ENCODE results near the gene SMAD3.

The SMAD3 gene

DNA sequence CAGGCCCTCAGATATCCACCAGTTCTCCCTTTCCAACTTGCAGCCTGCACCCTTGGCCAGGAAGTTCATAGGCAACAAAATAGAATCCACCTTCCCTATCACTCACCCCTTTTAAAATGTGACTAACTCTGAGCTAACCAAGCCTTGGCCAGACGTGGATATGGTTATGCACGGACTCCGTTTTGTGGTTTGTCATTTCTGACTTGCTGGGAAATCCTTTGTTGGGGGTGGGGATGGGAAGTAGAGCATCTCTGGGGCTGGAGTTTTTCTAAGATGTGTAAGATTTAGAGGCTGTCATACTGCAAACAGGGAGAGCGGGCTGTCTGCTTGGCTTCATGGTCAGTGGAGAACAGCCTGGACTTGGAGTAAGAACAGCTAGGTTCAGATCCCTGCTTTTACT, 62.6 kb downstream of the SMAD3 start:
- peak; percentile 84 for DNase-seq

DNA sequence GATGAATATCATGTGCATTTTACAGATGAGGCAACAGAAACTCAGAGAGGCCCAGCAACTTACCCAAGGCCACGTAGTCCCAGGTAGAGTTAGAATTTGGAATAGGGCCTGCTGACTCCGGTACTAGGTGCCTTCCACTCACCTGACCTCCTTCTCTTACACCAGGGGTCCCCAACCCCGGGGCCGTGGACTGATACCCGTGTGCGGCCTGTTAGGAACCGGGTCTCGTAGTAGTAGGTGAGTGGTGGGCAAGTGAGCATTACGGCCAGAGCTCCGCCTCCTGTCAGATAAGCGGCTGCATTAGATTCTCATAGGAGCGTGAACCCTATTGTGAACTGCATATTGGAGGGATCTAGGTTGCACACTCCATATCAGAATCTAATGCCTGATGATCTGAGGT, 64.8 kb downstream of the SMAD3 start:
- DNase-seq, result no peak

GRCh38 chr15:67130673-67131601, 65.5 kb downstream of the SMAD3 start:
- no peak for DNase-seq

GRCh38 chr15:67132276-67132675, 66.9 kb downstream of the SMAD3 start:
- no peak for DNase-seq

GRCh38 chr15:67133026-67133425, 67.6 kb downstream of the SMAD3 start:
- DNase-seq, result no peak

DNA sequence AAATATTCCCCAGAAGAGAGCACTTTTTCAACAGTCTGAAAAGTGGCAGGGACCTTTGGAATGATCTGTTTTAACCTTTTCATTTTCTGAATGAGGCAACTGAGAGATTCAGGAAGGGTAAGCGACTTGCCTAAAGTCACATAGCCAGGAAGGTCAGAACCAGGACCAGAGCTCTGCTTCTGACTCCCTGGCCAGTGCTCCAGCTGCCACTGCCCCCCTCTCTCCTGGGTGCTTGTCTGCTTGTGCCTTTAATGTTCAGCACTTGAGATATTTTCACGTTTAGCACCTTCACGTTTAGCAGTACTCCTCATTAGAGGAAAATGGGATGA, 68.3 kb downstream of the SMAD3 start:
- no peak for DNase-seq

- no peak for DNase-seq
Observed at GRCh38 chr15:67134067-67134838, 68.9 kb downstream of the SMAD3 start.

DNA sequence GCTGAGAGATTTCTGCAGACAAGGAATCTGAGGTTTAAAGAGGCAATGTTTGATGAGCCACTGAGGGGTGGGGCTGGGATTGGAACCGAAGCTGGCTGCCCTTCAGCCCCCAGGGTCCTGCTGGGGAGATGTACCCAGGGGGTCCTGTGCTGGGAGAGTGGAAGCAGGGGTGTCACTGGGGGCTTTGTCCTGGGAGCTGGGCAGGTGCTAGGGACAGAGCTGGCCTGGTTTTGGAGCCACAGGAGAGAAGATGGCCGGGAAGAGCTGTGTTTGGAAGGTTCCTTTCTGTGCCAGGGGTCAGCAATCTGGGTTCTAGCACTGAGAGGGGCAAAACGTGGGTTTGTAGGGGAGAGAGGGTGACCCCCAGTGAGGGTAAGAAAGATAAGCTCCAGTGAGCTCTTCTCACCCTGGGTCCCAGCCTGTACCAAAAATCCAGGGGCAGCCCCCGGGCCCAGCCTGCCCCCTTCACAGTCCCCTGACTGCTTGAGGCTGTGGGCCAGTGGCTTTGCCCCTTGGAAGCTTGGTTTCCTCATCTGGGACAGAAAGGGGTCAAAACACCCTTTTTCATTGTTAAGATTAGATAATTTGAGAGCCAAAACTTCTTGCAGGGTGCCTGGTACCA, 69.6 kb downstream of the SMAD3 start:
- no peak for DNase-seq

DNA sequence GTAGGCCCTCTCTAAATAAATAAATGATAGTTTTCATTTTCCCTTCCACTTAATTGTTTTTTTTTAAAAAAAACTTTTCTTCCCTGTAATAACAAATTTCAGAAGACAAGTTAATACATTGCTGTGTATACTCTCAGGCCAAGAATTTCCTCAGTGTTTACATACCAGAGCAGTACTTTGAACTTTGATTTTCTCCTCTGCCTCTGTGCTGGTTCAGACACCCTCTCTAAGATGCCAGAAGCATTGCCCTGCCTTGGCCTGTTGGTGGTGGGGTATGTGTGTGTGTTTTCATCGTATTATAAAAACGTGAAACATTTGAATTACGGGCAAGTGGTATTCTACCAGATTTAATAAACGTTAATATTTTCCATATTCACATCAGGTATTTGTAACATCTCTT, 70.1 kb downstream of the SMAD3 start:
- no peak for DNase-seq

GRCh38 chr15:67136802-67137201, 71.4 kb downstream of the SMAD3 start:
- DNase-seq, result no peak

DNA sequence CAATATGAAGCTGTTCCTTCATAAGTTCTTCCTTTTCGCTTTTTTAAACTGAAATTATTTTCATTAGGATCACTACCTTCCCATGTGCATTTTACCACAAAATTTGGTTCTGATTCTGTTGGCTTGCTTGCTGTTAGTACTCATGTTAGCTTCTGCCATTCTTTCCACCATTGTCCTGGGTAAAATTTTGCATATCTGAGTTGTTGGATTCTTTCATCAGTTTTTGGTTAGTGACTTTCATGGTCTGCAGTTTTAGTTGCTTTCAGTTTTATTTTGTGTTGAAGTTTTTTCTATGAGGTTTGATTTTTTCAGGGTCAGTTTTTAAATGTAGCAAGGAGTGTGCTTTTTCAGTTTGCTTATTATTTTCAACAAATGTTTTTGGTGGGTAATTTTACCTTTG, 71.9 kb downstream of the SMAD3 start:
- peak; percentile 46 for DNase-seq

- DNase-seq, result no peak
Observed at GRCh38 chr15:67137951-67138848, 72.8 kb downstream of the SMAD3 start.

- DNase-seq, result no peak
Observed at GRCh38 chr15:67138891-67139855, 73.8 kb downstream of the SMAD3 start.

DNA sequence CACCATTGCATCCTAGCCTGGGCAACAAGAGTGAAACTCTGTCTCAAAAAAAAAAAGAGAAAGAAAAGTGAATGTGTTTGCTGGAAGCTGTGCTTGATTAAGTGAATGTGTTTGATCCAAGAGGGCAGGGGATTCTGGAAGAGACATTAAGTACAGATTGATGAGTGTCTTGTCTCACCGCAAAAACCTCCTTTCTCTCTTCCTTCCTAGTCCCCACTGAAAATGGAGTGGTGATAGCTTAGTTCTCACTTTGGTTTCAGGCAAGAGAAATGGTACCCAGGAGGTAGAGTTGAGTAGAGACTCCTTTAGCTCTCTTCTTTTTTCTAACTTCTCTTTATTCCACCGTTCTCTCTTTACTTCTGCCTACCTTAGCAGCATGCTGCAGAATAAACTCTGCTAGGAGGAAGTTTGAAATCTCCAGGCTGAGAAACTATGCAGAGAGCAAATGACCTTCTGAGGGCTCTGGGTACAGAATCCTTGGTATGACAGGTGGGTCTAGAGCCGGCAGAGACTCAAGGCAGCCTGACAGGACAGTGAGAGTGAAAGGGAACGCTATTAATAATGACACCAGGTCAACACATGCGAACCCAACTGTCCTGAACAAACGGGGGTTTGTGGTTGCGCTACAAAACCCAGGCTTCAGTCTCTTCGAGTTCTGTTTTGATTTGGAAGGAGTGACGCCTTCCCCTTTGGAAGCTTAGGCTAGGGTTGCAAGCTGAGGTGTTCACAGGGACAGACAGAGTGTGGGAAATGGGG, 74.9 kb downstream of the SMAD3 start:
- DNase-seq, result no peak

GRCh38 chr15:67142092-67142766, 76.8 kb downstream of the SMAD3 start:
- DNase-seq, result no peak

DNA sequence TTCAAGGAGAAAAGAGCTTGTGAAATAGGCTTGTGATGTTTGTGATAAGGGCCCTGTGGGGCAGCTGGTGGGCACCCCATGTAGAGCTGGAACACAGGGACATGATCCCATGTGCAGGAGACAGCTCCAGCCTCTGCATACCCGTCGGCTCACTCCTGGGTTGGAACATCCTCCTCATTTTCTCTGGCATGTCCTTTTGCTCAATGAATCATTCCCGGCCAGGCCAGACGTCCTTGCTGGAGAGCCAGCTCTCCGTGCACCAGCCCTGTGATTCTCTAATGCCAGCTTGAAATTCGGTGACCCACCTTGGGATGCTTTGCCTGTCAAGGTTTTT, 77.3 kb downstream of the SMAD3 start:
- no peak for DNase-seq

- no peak for DNase-seq
Observed at GRCh38 chr15:67143646-67144045, 78.2 kb downstream of the SMAD3 start.

DNA sequence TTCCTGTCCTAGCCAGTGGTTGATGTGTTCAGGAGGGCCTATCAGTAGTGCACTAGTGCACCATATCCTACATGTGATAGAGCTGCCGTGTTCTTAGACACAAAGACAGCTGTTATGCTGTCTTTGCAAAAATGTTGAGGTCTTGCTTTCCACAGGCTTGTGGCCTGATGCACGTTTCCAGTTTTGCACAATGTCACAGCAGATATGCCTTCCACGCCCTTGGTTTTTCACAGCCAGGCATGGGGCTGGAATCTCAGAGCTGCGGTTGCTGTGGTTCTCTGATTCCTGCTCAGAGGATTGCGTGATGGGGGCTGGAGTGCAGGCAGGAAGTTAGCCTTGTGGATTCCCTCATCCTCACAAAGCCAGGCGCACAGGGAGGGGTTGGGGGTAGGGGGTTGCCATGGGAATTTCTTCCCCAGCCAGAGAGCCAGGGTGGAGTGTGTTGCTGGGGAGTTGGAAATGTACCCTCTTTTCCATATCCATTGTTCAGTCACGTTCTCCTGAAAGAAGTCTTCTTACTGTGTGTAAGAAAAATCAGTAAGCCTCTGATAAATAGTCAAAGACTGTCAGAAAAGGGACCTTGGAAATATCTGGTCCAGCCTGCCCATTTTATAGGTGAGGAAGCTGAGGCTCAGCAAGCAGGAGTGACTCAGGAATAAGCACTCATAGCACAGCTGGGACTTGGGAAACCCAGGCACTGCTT, 79.4 kb downstream of the SMAD3 start:
- DNase-seq, result peak; percentile 58

- DNase-seq, result no peak
Observed at GRCh38 chr15:67145312-67145610, 79.9 kb downstream of the SMAD3 start.

DNA sequence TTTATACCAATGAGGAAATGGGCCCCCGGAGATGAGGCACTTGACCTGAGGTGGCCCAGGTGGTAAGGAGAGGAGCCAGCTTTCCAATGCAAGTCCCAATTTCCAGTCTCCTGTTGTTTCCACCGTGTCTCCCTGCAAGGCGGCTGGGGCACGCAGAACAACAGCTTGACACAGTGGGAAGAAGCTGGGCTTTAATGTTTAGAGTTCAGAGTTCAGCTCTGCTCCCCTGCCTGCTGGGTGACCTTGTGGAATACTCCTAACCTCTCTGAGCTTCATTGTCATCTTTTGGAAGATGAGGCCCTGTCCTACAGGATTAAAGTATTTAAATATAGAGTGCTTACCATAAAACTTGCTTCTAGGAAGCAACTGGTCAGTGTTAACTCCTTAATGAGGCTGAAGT, 80.3 kb downstream of the SMAD3 start:
- DNase-seq, result no peak

Data from inflammatory macrophage treated with lipopolysaccharide for 4 hours (primary cell).